Measurements from ENCODE around the gene DOK6.
A peak's percentile ranks its signal among the peaks of the same experiment; 100 is the strongest.

The DOK6 gene

DNA sequence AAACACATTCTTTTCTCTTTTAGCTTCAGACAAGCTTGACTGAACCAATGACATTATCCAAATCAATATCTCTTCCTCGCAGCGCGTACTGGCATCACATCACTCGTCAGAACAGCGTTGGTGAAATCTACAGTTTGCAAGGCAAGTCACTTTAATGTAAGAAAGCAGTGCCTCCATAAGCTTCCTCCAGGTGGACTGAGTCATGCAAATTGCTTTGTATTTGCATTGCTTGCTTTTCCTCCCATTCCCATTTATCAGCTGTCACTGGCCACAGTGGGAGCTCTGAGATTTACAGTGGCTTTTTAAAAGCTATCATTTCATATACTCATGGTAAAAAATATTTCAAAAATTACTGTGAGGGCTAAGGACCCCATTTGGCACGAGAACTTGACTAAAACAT is 357.0 kb downstream of the DOK6 start:
- no peak for DNase-seq

GRCh38 chr18:69758458-69758857 is 357.8 kb downstream of the DOK6 start:
- DNase-seq: no peak

DNA sequence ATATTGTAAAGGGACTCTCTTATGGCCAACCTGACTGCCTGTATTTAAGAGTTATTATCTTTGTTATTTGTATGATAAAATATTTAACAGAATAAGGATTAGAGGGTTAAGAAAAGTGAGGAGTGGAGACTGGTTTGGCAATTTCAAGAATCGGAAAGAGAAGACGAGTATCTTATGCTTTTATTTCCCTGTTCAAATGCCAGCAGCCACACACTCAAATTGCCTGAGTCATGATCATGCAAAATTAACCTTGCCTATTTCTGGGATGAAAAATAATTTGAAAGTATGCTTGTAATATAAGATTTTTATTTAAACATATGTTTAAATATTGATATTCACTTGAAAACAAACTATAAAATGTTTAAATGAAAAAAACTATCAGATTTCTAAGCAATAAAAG is 358.4 kb downstream of the DOK6 start:
- no peak for DNase-seq

- no peak for DNase-seq
Measured at GRCh38 chr18:69763002-69763401, 362.3 kb downstream of the DOK6 start.

GRCh38 chr18:69763821-69764220 is 363.1 kb downstream of the DOK6 start:
- DNase-seq: no peak

- no peak for DNase-seq
Measured at GRCh38 chr18:69770238-69770637, 369.6 kb downstream of the DOK6 start.

DNA sequence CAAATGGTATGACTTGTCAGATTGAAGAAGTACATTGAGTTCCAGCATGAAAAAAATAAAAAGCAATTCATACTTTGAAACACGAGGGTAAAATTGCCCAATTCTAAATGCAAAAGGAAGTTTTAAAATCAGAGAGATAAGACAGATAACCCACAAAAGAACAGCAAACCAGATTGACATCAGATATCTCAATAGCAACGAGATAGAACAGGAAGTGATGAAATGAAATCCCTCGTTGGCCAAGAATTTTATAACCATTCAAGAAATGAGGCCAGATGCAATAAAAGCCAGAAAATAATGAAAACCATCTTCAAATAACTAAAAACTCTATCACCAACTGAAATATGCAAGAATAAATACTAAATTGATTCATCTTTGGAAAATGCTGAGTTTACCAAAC is 374.1 kb downstream of the DOK6 start:
- DNase-seq: no peak

- DNase-seq: no peak
Measured at GRCh38 chr18:69777248-69777647, 376.6 kb downstream of the DOK6 start.

- DNase-seq: no peak
Measured at GRCh38 chr18:69778680-69779079, 378.0 kb downstream of the DOK6 start.

DNA sequence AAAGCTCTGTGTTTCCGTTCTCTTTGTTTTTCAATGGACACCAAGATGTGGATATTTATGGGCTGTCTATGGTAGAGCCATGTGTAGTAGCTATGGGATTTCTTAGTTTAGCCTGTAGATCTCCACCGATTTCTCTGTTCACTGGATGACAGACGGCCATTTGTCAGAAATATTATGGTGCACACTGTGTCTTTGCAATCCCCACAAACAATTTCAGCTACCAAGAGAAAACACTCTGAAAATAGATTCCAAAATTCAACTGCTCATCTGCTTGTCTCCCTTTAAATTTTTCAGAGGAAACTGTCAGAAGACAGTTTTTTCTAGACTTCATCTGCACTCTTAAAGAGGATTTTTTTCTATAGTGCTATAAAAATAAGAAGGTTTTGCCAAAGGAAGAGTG is 380.2 kb downstream of the DOK6 start:
- DNase-seq: no peak

- DNase-seq: peak; percentile 15
Measured at GRCh38 chr18:69784815-69785214, 384.1 kb downstream of the DOK6 start.

GRCh38 chr18:69785466-69785865 is 384.8 kb downstream of the DOK6 start:
- no peak for DNase-seq

DNA sequence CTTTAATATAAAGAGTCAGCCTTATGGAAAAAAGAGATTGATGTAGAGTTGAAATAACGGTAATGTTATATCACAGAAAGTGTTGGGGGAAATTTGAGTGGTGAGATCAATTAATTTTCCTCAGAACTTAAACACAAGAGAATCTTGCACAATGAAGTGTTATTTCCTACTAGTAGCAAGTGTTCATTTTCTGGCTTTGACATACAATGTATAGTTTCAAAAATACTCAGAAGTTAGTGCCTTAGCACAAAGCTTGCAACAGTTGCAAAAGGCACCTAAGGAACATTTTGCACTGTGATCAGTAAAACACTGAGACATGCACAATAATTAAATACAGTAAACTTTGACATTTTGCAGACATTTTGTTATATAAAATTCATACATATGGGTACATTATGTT is 385.7 kb downstream of the DOK6 start:
- DNase-seq: no peak

DNA sequence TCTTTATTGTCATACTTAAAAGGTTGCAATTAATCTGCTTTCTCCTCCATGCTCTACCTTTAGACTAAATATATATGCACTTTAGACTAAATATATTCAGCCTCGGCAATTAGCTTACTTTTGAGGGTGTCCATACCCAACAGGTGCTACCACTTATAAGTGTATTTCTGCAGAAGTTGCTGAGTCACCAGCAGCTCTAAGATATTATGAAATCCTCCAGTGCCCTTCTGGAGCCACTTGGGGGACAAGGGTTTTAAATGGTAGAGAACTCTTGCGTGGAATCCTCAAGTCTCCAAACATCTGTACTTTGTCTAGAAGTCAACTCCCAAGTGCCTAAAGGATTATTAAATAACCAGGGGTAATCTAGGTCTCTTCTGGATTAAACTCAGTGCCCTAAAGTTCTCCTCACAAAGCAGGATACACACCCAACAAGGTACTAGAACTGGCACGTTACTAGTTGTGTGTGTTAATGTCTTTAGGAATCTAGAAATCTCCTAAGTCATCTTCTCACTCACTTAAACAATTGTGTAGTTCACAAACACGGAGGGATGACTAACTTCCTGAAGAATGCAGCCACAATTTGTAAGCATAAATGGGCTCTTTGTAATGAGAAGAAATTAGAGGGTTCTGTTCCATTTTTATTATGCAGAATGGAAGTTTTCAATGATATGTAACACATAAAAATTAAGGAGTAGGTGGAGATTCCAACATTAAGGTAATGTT is 387.3 kb downstream of the DOK6 start:
- no peak for DNase-seq

GRCh38 chr18:69789794-69790193 is 389.1 kb downstream of the DOK6 start:
- DNase-seq: no peak

DNA sequence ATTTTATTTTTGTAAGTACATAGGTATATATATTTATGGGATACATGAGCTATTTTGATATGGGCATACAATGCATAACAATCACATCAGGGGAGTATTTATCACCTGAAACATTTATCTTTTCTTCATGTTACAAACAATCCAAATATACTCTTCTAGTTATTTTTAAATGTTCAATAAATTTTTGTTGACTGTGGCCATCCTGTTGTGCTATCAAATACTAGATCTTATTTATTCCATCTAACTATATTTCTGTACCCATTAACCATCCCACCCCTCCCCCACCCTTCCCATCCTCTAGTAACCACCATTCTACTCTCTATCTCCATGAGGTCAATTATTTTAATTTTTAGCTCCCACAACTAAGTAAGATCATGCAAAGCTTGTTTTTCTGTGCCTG is 390.0 kb downstream of the DOK6 start:
- DNase-seq: no peak

DNA sequence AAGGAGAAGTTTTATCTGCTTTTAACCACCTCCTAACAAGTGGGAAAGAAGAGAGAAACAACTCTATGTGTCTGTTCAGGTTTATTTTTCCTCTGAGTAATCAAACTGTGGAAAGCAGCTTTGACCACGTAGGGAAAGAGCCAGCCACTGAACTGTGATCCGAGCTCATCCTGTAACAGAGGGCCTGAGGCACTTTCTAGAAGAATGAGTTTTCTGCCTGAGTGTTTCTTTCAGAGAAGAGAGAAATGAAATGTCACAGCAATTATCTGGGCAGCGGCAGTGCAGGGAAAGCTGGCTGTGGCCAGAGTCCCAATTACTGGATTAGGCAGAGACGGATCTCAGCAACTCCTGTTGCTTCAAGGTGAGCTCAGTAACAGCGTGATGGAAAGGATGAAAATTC is 395.1 kb downstream of the DOK6 start:
- peak; percentile 24 for DNase-seq

GRCh38 chr18:69804776-69805501 is 404.3 kb downstream of the DOK6 start:
- DNase-seq: no peak

DNA sequence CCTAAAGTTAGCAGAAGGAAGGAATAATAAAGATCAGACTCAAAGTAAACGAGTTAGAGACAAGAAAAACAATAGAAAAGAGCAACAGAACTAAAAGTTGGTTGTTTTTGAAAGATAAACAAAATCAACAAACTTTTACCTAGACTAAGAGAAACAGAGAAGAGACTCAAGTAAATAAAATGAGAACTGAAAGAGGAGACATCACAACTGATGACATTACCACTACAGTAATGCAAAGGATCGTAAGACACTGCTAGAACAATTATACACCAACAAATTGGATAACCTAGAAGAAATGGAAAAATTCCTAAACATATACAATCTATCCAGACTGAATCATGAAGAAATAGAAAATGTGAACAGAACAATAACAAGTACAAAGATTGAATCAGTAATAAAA is 407.7 kb downstream of the DOK6 start:
- DNase-seq: no peak

DNA sequence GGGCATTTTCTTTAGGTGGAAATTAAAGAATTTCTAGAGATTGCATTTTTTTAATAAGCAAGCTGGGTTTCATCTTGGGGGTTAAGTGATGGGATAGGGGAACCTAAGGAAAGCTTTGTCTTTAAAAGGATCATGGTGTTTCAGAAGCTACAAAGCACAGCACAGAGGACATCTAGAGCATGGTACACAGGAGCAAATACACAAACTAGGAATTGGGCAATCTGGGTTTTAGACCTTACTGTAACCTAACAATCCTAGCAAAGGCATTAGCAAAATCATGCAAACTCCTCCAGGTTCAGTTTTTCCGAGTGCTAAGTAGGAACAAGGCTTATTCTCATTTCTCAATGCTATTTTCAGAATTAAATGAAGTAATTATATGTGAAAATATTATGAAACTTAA is 412.9 kb downstream of the DOK6 start:
- no peak for DNase-seq

GRCh38 chr18:69814861-69815385 is 414.2 kb downstream of the DOK6 start:
- DNase-seq: no peak

- no peak for DNase-seq
Measured at GRCh38 chr18:69817335-69817940, 416.8 kb downstream of the DOK6 start.

- no peak for DNase-seq
Measured at GRCh38 chr18:69819460-69819859, 418.8 kb downstream of the DOK6 start.

DNA sequence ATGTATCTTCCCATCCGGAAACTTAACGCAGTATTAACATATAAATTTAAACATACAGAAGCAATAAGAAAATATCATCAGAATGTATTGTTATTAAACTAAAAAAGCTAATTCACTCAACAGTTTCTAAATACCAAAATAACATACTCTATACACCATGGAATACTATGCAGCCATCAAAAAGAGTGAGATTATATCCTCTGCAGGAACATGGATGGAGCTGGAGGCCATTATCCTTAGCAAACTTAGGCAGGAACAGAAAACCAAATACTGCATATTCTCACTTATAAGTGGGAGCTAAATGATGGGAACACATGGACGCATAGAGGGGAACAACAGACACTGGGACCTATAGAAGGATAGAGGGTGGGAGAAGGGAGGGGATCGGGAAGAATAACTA is 419.9 kb downstream of the DOK6 start:
- no peak for DNase-seq
